ENCODE data around the gene MAPK10. TPM values are rescaled to one million over a fixed set of nuclear protein-coding genes. Genes with fewer than 3 reads are reported as not detected.

MAPK10 gene
- total and polyA plus RNA-seq, 9 of the 15 experiments (the other 6 are each of a cell fraction or from before 2014, with no cell fraction given): 0.10 to 0.53 (median 0.18) TPM; not detected in 4

DNA sequence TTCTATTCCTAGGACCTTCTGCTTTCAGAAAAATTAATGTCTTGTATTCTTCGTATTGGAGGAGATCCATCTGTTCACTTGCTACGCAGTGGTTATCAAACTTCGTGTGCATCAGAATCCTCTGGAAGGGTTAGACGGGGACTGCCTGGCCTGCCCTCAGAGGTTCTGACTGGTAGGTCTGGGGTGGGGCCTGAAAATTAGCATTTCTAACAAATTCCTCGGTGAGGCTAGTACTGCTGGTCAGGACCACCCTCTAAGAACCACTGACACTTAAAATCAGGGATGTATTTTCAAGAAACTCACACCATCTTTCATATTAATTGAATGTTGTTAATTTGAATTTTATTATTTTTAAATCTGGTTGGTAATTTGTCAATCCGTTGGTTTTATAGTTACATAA is 63.0 kb downstream of the MAPK10 start (continued):
- TF ChIP-seq, protein P1, sequence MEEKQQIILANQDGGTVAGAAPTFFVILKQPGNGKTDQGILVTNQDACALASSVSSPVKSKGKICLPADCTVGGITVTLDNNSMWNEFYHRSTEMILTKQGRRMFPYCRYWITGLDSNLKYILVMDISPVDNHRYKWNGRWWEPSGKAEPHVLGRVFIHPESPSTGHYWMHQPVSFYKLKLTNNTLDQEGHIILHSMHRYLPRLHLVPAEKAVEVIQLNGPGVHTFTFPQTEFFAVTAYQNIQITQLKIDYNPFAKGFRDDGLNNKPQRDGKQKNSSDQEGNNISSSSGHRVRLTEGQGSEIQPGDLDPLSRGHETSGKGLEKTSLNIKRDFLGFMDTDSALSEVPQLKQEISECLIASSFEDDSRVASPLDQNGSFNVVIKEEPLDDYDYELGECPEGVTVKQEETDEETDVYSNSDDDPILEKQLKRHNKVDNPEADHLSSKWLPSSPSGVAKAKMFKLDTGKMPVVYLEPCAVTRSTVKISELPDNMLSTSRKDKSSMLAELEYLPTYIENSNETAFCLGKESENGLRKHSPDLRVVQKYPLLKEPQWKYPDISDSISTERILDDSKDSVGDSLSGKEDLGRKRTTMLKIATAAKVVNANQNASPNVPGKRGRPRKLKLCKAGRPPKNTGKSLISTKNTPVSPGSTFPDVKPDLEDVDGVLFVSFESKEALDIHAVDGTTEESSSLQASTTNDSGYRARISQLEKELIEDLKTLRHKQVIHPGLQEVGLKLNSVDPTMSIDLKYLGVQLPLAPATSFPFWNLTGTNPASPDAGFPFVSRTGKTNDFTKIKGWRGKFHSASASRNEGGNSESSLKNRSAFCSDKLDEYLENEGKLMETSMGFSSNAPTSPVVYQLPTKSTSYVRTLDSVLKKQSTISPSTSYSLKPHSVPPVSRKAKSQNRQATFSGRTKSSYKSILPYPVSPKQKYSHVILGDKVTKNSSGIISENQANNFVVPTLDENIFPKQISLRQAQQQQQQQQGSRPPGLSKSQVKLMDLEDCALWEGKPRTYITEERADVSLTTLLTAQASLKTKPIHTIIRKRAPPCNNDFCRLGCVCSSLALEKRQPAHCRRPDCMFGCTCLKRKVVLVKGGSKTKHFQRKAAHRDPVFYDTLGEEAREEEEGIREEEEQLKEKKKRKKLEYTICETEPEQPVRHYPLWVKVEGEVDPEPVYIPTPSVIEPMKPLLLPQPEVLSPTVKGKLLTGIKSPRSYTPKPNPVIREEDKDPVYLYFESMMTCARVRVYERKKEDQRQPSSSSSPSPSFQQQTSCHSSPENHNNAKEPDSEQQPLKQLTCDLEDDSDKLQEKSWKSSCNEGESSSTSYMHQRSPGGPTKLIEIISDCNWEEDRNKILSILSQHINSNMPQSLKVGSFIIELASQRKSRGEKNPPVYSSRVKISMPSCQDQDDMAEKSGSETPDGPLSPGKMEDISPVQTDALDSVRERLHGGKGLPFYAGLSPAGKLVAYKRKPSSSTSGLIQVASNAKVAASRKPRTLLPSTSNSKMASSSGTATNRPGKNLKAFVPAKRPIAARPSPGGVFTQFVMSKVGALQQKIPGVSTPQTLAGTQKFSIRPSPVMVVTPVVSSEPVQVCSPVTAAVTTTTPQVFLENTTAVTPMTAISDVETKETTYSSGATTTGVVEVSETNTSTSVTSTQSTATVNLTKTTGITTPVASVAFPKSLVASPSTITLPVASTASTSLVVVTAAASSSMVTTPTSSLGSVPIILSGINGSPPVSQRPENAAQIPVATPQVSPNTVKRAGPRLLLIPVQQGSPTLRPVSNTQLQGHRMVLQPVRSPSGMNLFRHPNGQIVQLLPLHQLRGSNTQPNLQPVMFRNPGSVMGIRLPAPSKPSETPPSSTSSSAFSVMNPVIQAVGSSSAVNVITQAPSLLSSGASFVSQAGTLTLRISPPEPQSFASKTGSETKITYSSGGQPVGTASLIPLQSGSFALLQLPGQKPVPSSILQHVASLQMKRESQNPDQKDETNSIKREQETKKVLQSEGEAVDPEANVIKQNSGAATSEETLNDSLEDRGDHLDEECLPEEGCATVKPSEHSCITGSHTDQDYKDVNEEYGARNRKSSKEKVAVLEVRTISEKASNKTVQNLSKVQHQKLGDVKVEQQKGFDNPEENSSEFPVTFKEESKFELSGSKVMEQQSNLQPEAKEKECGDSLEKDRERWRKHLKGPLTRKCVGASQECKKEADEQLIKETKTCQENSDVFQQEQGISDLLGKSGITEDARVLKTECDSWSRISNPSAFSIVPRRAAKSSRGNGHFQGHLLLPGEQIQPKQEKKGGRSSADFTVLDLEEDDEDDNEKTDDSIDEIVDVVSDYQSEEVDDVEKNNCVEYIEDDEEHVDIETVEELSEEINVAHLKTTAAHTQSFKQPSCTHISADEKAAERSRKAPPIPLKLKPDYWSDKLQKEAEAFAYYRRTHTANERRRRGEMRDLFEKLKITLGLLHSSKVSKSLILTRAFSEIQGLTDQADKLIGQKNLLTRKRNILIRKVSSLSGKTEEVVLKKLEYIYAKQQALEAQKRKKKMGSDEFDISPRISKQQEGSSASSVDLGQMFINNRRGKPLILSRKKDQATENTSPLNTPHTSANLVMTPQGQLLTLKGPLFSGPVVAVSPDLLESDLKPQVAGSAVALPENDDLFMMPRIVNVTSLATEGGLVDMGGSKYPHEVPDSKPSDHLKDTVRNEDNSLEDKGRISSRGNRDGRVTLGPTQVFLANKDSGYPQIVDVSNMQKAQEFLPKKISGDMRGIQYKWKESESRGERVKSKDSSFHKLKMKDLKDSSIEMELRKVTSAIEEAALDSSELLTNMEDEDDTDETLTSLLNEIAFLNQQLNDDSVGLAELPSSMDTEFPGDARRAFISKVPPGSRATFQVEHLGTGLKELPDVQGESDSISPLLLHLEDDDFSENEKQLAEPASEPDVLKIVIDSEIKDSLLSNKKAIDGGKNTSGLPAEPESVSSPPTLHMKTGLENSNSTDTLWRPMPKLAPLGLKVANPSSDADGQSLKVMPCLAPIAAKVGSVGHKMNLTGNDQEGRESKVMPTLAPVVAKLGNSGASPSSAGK (IDR thresholded peaks at IDR 0.05): no peak
- TF ChIP-seq ZNF707 (CRISPR knock-in tag; conservative IDR thresholded peaks at IDR 0.05): no peak
- TF ChIP-seq ZNF699 (CRISPR knock-in tag; IDR thresholded peaks at IDR 0.05; ENCODE audit: insufficient replicate concordance): no peak
- TF ChIP-seq ZNF140 (CRISPR knock-in tag; IDR thresholded peaks at IDR 0.05): no peak
- TF ChIP-seq ZBED1 (IDR thresholded peaks at IDR 0.05): no peak
- TF ChIP-seq PRMT5 (CRISPR knock-in tag; IDR thresholded peaks at IDR 0.05): no peak
- TF ChIP-seq, protein P2, sequence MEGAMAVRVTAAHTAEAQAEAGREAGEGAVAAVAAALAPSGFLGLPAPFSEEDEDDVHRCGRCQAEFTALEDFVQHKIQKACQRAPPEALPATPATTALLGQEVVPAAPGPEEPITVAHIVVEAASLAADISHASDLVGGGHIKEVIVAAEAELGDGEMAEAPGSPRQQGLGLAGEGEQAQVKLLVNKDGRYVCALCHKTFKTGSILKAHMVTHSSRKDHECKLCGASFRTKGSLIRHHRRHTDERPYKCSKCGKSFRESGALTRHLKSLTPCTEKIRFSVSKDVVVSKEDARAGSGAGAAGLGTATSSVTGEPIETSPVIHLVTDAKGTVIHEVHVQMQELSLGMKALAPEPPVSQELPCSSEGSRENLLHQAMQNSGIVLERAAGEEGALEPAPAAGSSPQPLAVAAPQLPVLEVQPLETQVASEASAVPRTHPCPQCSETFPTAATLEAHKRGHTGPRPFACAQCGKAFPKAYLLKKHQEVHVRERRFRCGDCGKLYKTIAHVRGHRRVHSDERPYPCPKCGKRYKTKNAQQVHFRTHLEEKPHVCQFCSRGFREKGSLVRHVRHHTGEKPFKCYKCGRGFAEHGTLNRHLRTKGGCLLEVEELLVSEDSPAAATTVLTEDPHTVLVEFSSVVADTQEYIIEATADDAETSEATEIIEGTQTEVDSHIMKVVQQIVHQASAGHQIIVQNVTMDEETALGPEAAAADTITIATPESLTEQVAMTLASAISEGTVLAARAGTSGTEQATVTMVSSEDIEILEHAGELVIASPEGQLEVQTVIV (CRISPR knock-in tag; IDR thresholded peaks at IDR 0.05; ENCODE audit: borderline replicate concordance): no peak
- TF ChIP-seq SMAD4 (CRISPR knock-in tag; conservative IDR thresholded peaks at IDR 0.05): no peak
- TF ChIP-seq NCOA6 (IDR thresholded peaks at IDR 0.05): no peak
- TF ChIP-seq JUNB (CRISPR knock-in tag; conservative IDR thresholded peaks at IDR 0.05): no peak
- TF ChIP-seq ZNF764 (CRISPR knock-in tag; IDR thresholded peaks at IDR 0.05; ENCODE audit: low read depth): no peak
